Inferior parietal cortex (tissue), 1 donor: ENCODE results near the gene HYI.
"Not testable (repeated sequence)": the region's sequence is repeated elsewhere in the genome, so short reads cannot be mapped to it uniquely, and the experiment has no call there.

Experiments
- DNase-seq: peaks from one replicate; pipeline ENCODE4 v3.0.0-alpha.2; 2016; ENCODE audit errors: extremely low spot score

HYI gene

DNA sequence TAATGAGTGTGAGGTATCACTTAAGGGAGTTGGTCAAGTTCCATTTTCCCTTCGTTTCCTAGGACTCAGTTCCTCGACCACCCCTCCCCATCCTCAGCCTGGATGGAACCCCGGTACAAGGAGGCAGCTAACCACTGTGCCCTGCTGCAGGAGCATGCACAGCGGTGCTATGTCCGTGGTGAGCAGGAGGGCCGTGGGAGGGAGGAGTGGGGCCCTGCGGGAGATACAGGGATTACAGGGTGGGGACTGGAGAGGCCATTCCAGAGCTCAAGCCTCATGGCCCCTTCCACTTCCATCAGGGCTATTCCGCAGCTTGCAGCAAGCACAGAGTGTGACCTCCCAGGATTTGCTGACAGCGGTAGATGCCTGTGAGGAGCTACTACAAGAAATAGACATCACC lies 25.8 kb downstream of the HYI start:
- no peak for DNase-seq

DNA sequence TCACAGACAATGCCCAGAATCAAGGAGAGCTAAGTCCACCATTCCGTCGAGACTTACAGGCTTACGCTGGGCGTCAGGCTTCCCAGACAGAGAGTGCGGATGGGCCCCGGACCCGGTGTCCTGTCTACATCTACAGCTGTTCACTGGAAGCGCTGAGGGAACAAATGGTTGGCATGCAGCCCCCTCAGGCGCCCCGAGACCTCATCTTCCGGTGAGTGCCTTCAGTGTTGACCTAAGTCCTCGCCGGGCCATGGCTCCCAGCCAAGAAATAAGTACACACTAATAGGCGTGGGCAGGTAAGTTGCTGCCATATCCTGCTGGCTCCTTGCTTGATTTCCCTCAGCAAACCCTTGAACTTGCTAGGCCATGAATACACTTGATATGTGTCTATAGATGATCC lies 26.2 kb downstream of the HYI start:
- DNase-seq: no peak

DNA sequence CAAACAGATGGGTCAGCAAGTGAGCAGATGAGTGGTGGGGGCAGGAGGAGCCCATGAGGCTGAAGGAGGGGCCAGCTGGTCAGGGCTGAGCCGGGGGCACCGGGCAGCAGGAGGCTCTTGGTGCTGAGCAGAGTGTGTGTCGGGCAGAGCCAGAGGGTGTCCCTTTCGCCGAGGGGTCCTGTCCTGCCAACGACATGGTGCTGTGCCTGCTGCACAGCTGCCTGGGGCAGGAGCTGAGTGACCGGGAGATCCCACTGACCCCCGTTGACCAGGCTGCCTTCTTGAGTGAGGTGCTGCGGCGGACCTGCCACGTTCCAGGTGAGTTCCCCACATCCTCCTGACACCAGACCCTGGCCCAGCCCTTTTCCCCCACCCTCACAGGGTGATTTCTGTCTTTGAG lies 27.5 kb downstream of the HYI start:
- DNase-seq: no peak

DNA sequence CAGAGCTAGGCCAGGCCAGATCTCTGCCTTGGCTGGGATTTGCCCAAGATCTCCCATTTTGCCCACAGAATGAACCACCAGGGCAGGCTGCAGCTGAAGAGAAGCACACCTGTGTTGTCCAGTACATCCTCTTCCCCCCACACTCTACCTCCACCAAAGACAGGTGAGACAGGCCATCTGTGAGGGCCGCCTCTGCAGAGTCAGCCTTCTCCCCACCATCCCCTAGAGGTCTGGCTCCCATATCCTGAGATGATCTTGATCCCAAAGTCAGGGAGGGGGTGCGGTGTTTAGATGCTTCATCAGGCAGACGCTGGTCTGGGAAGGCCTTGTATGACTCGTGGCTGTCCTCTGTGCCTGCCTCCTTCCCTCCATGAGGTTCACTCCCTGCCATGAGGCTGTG lies 28.7 kb downstream of the HYI start:
- DNase-seq: no peak

DNA sequence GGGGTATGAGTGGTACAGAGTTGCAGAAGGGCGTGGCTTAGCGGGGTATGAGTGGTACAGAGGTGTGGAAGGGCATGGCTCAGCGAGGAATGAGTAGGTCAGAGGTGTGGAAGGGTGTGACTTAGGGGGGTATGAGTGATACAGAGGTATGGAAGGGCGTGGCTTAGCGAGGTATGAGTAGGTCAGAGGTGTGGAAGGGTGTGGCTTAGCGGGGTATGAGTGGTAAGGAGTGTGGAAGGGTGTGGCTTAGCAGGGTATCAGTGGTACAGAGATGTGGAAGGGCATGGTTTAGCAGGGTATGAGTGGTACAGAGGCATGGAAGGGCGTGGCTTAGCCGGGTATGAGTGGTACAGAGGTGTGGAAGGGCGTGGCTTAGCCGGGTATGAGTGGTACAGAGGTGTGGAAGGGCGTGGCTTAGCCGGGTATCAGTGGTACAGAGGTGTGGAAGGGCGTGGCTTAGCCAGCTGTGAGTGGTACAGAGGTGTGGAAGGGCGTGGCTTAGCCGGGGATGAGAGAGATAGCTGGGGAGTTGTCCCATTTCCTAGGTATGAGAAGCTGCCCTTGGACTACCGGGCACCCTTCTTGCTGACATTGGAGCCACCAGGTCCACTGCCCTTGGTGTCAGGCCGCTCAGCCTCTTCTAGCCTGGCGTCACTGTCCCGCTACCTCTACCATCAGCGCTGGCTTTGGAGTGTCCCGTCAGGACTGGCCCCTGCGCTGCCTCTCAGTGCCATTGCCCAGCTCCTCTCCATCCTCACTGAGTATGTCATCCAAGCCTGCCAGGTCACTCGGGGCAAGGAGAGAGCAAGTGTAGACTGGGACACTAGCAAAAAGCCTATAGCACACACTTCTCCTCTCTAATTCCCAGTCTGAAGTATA lies 29.8 kb downstream of the HYI start:
- DNase-seq: no peak

DNA sequence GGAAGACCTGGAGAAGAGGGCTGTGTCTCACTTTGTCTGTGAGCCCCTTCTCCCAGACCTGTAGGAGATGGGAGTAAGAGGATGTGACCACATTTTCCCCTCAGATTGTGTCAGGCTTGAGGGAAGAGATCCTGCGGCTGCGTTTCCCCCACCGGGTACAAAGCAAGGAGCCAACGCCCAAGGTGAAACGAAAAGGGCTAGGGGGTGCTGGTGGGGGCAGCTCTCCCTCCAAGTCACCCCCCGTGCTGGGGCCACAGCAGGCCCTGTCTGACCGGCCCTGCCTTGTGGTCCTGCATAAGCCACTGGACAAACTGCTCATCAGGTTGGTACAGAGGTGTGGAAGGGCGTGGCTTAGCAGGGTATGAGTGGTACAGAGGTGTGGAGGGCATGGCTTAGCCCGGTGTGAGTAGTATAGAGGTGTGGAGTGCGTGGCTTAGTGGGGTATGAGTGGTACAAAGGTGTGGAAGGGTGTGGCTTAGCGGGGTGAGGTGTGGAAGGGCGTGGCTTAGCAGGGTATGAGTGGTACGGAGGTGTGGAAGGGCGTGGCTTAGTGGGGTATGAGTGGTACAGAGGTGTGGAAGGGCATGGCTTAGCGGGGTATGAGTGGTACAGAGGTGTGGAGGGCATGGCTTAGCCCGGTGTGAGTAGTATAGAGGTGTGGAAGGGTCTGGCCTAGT lies 30.6 kb downstream of the HYI start:
- no peak for DNase-seq

DNA sequence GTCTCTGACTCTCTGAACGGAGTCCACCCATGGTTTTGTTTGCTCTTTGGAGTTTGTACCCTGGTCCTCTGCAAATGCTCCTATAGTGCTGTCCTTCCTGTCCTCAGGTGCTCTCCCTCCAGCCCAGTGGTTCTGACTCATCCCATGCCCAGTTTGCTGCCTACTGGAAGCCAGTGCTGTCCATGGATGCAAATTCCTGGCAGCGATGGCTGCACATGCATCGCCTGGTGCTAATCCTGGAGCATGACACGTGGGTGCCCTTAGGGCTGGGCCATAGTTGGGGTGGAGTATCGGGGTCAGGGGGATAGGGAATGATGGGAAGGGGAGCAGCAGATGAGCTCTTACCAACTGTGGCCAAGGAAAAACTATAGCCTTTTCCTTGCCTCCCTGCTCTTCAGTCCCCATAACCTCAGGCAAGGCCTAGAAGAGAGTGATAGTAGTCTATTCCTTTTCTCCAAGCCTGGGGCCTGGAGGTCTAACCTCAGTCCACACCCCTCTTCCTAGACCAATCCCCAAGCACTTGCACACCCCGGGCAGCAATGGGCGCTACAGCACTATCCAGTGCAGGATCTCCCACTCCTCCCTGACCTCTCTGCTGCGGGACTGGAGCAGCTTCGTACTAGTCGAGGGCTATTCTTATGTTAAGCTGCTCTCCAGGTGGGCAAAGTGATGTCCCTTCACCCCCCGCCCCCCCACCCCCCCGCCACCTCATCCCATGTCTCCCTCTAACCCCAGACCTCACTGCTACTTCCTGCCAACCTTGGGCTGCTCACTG lies 31.6 kb downstream of the HYI start:
- no peak for DNase-seq

DNA sequence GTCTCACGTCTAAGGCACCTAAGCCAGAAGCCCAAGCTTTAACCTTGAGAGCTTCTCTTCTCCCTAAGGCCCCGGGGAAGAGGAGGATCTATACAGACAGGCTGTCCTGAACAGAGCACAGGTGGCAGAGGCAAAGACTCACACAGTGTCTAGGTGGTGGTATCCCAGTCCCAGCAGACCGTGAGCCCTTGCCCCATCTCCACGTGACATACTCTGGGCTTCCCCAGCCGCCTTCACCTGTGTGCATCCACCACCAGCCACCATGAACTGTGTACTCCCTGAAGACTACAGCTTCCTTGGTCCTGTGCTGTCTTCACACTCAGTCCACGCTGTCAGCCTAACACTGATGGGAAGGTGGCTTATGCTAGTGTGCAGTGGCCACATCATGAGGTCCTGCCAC lies 32.3 kb downstream of the HYI start:
- no peak for DNase-seq

DNA sequence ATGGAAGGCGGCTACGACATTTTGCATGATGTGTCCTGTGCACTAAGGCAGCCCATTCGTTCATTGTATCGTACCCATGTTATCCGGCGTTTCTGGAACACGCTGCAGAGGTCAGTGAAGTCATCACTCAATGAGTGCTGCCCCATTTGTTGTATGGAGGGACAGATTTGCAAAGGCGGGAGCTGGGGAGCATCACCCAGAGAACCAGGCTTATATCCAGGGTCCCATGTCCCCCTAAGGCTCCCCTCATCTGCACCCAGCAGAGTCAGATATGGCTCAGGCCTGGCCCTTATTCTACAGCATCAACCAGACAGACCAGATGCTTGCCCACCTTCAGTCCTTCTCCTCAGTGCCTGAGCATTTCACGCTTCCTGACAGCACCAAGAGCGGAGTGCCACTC lies 32.9 kb downstream of the HYI start:
- no peak for DNase-seq

DNA sequence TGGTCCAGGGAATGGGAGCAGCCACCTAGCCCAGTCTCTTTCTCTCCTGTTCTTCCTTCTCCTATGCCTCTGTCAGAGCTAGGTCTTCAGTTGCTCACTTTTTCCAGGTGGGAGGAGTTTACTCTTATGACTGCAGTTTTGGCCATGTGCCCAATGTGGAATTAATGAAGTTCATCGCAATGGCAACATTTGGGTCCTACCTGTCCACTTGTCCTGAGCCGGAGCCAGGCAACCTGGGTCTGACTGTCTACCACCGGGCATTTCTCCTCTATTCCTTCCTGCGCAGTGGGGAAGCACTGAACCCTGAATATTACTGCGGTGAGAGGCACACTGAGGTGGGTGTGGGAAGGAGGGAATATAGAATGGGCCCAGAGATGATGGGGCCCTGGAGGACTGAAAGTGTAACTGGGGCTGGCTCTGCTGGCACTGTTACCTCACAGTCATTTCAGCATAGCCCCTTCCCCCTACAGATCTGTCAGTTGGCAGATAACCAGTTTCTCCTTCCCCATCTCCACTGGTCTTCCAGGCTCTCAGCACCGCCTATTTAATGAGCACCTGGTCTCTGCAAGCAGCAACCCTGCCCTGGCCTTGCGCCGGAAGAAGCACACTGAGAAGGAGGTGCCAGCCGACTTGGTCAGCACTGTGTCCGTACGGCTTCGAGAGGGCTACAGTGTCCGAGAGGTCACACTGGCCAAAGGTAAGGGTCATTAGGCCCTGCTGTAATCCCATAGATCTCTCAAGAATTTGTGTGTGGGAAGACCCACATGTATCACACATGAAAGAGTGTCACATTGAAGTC lies 33.9 kb downstream of the HYI start:
- no peak for DNase-seq

DNA sequence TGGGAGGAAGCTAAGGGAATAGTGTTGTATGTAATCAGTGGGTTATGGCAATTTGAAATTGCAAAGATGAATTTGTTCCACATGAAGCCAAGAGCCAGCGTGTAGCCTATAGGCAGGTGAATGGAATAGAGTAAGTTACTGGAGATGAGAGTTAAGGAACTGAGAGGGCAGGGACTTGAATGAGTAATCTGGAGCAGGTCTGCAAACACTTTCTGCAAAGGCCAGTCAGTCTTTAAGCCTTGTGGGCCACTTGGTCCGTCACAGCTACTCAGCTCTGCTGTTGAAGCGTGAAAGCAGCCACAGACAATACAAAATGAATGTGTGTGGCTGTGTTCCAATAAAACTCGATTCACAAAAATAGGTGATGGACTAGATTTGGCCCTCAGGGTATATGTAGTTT lies 34.9 kb downstream of the HYI start:
- DNase-seq: no peak

DNA sequence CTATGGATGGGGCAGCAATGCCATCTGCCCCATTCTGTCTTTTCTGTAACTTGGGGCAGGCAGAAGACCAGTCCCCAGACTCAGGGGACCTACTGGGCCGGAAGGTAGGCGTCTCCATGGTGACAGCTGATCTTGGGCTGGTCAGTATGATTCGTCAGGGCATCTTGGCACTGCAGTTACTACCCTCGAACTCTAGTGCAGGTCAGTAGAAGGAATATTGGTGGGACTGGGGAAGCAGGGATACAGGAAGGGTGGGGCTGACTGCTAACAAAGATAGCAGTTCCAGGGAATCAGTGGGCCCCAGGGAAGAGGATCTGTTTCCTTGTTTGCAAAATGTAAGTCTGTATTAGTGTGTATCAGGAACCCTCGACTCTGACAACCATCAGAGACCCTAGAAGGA lies 37.8 kb downstream of the HYI start:
- no peak for DNase-seq

DNA sequence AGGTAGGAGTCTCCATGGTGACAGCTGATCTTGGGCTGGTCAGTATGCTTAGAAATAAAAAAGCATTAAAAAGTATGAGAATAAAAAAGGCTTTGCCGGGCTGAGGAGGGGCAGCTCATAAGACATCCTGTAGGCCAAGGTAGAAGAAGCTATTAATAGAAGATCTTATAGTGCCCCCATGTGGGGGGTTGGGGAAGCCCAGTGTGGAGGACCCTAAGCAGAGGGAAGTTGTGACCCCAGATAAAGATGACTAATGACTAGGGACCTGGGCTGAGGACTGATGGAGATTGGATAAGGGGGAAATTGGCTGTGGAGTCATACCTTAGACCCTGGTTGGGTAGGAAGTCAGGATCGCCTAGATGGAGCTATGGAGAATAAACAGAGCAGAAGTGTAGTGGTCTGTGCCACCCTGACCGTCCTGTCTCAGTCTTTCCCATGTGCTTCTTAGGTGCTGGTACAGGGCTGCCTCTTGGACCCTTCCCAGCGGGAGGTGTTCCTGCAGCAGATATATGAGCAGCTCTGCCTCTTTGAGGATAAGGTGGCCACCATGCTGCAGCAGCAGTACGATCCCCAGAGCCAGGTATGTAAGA lies 39.0 kb downstream of the HYI start:
- DNase-seq: peak; percentile 63

DNA sequence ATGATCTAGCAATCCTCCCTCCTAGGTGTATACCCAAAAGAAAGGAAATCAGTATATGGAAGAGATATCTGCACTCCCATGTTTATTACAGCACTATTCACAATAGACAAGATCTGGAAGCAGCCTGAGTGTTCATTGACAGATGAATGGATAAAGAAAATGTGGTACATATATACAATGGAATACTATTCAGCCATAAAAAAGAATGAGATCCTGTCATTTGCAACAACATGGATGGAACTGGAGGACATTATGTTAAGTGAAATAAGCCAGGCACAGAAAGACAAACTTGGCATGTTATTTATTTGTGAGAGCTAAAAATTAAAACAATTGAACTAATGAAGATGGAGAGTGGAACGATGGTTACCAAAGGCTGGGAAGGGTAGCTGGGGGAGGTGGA lies 40.3 kb downstream of the HYI start:
- not testable (repeated sequence) for DNase-seq

DNA sequence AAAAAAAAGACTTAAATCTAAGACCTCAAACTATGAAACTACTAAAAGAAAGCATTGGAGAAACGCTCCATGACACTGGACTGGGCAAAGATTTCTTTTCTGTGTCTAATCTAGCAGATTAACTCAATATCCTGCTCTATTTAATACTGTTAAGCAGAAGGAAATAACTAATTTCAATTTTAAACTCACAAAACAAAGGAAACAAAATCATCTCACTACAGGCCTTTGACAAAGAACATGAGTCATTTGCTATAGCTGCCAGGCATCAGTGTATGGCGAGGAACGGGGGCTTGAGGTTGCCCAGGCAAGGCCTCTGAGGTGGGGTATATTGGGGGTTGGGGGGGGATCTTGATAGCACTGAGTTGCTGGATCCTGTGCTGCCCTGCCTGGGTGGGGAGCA lies 43.2 kb downstream of the HYI start:
- DNase-seq: no peak

DNA sequence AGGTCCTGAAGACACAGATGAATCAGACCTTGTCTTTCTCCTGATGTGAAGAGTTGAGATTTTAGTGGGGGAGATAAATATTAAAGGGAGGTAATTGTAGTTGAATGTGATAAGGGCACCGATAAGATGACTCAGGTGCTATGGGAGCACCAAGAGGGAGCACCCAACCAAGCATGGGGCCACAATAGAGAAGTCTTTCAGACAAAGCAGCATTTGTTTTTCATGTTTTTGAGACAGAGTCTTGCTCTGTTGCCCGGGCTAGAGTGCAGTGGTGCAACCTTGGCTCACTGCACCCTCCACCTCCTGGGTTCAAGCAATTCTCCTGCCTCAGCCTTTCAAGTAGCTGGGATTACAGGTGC lies 47.9 kb downstream of the HYI start:
- DNase-seq: no peak

DNA sequence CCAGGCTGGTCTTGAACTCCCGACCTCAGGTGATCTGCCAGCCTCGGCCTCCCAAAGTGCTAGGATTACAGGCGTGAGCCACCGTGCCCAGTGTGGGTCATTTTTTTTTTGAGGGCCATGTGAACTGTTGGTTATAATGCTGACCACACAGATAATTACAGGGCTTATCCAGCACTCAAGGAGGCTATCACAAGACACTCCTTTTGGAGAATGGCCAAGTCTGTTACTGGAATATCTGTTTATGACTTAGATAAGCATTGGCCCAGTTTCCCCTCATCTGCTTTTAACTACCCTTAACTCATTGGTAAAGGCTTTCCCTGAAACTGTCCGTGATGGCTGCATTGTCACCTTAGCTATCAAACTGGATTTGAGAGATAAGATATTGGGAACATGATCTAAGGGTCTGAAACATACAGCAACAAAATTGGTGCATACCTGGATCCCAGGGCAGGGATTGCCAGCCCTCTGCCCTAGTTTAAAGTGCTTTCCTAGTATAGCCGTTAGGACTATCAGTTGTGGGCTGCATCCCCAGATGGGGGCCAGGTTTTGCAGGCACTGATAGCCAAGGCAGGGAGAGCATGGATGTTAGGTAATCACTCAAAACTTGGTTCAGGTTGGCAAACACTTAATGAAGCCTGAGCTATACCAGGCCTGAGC lies 48.4 kb downstream of the HYI start:
- no peak for DNase-seq

DNA sequence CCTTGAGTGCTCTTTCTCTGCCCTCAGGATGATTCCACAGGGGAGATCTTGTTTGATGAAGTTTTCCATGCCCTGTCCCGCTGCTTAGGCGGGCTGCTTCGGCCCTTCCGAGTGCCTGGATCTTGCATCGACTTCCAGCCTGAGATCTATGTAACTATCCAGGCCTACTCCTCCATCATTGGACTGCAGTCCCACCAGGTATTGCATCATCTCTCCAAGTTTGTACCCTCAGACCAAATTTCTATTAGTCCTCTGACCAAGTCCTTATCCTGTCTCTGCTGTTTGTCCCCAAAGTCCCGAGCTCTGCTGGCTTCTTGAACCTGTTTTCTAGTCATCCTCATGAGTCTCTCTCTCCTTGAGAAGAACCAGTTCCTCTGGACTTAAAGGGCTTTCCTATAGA lies 49.4 kb downstream of the HYI start:
- DNase-seq: no peak

DNA sequence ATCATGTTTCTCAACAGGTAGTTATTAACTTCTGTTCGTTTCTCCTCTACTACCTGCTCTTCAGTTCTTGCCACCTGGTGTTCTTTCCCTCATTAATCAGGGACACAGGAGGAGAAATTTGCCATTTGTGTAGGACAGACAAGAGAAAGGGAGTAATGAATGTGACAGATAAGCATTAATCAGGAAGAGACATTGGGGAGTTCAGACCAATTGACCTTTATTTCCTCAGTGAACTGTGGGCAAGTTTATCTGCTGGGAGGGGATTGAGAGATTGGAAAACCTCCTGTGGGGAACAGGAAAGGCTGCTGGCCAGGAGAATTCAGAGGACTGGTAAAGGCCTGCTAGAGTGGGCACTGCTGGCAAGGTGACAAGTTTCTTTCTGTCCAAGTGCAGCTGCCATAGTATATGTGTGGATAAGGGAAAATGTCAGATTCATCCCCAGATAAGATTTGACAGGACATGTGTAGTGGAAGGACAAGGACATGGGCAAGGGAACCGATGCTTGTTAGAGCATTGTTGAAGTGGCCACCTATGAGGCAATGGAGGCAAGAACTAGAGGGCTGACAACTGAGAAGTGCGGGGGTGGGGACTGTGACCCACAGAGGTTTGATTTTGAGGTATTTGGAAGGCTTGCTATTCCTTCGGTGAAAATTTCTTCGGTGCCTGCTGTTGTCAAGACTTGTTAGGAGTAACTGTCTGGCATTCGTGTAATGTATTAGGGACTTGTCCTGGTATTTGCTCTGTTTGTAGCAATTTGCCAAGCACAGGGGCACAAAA lies 51.5 kb downstream of the HYI start:
- DNase-seq: no peak
